ENCODE results near the gene SMYD3.

- TF ChIP-seq, protein P1, sequence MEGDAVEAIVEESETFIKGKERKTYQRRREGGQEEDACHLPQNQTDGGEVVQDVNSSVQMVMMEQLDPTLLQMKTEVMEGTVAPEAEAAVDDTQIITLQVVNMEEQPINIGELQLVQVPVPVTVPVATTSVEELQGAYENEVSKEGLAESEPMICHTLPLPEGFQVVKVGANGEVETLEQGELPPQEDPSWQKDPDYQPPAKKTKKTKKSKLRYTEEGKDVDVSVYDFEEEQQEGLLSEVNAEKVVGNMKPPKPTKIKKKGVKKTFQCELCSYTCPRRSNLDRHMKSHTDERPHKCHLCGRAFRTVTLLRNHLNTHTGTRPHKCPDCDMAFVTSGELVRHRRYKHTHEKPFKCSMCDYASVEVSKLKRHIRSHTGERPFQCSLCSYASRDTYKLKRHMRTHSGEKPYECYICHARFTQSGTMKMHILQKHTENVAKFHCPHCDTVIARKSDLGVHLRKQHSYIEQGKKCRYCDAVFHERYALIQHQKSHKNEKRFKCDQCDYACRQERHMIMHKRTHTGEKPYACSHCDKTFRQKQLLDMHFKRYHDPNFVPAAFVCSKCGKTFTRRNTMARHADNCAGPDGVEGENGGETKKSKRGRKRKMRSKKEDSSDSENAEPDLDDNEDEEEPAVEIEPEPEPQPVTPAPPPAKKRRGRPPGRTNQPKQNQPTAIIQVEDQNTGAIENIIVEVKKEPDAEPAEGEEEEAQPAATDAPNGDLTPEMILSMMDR (IDR thresholded peaks at IDR 0.05) = no peak
- TF ChIP-seq POLR2A (IDR thresholded peaks at IDR 0.05) = no peak
Measured at GRCh38 chr1:245700631-245701030, 806.4 kb downstream of the SMYD3 start.
